NCI-H146 (cell line): Measurements from ENCODE around the gene STX5.
"Not testable (repeated sequence)": the region's sequence is repeated elsewhere in the genome, so short reads cannot be mapped to it uniquely, and the experiment has no call there.

Experiments
- DNase-seq: peaks from one replicate; lab custom pipeline; 2025; lab: John Stamatoyannopoulos, UW

The STX5 gene

GRCh38 chr11:62786318-62787004, 45.4 kb downstream of the STX5 start:
- DNase-seq: peak; percentile 83

DNA sequence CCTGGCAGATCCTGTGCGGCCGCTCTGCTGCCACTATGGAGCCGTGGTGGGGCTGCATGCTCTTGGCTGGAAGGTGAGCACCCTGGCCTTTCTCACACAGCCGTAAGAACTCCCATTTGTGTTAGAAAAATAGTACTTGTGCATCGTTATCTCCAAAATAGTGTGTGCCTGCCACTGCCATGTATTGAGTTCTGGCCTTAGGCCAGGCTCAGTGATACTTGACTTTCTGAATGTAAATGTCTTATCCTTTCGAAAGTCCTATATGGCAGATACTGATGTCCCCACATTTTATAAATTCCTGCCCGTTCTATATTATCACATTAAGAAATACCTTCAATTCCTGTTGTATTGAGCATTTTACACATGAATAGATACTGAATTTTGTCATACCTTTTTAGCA, 49.1 kb downstream of the STX5 start:
- no peak for DNase-seq

DNA sequence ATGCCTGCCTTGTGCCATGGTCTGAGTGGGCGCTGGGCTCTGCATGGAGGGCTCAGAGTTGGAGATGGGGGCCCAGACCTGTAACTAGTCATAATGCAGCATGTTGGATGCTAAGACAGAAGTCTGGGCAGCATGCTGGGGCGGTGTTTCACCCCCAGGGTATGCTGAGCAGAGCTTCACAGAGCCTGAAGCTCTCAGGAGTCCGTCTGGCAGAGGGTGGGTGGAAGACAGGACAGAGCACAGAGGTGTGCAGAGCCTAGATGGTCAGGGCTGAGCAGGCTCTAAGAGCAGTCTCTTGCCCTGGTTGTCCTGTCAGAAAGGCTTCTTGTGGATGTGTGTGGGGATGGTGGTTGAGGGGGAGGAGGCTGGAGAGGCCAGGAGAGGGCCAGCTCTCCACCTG, 53.4 kb downstream of the STX5 start:
- no peak for DNase-seq

GRCh38 chr11:62777389-62777788, 54.5 kb downstream of the STX5 start:
- DNase-seq: no peak

DNA sequence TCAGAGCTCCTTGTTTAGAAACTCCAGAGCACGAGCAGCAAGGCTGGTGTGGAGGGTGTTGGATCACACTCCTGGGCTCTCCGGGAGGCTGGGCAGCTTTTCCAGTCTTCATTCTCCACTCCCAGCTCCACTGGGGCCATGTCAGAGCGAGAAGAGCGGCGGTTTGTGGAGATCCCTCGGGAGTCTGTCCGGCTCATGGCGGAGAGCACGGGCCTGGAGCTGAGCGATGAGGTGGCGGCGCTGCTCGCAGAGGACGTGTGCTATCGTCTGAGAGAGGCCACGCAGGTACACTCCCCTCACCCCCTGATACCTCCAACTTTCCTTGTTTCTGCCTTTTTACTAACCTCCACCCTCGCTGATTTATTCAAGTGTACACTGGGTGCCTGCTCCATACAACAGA, 56.2 kb downstream of the STX5 start:
- DNase-seq: no peak

DNA sequence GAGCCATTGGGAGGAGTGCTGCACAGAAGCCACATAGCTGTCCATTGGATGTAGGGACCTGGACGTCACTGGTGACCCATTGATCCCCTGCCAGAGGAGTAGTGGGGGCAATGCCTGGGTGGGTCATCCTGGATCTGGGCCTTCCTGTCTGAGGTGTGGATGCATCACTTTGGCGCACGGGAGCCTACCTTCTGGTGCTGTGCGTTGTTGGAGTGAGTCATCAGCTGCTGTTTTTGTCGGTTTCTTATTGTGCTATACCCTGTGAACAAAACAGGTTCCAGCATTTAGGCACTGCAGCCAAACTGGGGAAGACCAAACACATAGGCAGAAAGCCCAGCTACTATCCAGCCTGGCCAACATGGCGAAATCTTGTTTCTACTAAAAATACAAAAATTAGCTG, 57.4 kb downstream of the STX5 start:
- DNase-seq: no peak

GRCh38 chr11:62771144-62772021, 60.5 kb downstream of the STX5 start, which contains the start of gene TAF6L:
TAF6L (plus strand) TSS chr11:62771396; CDS start chr11:62775784, 4,388 bp downstream.
- DNase-seq: peak; percentile 97

DNA sequence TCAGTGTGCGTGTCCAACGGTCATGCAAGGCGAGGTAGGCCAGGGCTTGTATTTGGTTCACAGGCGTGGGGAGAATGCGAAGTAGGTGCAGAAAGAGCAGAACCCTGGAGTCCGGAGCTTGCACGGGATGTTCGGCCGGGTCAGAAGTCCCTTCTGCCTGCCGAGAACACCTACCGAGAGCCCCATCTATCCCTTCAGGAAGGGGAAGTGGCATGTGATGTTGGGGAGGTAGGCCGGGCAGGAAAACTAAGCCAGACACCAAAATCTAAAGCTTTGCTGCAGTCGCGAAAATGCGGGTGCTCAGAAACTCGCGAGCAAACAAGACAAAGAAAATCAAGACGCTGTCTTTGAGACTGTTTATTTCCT, 61.1 kb downstream of the STX5 start:
- DNase-seq: peak; percentile 69

DNA sequence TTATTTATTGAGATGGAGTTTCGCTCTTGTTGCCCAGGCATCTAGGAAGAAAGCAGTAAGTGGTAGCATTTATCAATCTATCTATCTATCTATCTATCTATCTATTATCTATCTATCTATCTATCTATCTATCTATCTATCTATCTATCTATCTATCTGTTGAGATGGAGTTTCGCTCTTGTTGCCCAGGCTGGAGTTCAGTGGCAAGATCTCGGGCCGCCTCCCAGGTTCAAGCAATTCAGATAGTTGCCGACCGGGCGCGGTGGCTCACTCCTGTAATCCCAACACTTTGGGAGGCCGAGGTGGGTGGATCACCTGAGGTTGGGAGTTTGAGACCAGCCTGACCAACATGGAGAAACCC, 71.0 kb downstream of the STX5 start:
- not testable (repeated sequence) for DNase-seq

- no peak for DNase-seq
These were observed 73.7 kb downstream of the STX5 start for GRCh38 chr11:62757846-62758788.
